Urothelium cell line (cell line): ENCODE measurements around the gene CASP4.

Experiments
- DNase-seq: peaks from one replicate; pipeline ENCODE4 v3.0.0; 2011; ENCODE audit warnings: low spot score, mixed read lengths
- FAIRE-seq: peaks from 2 replicates; lab custom pipeline; 2011; peaks lifted over from hg19 to GRCh38; lab: Jason Lieb, UNC

The CASP4 gene

GRCh38 chr11:104897891-104898684 is 70.3 kb downstream of the CASP4 start, which contains the start of gene CASP12:
CASP12 (minus strand) TSS chr11:104898460.
- FAIRE-seq, result no peak
- no peak for DNase-seq

- FAIRE-seq, result no peak
Measured at GRCh38 chr11:104895634-104896033, 72.7 kb downstream of the CASP4 start.

GRCh38 chr11:104893876-104894275 is 74.5 kb downstream of the CASP4 start:
- DNase-seq (no peak), FAIRE-seq (no peak)

More at GRCh38 chr11:104895634-104896033, 72.7 kb downstream of the CASP4 start:
- no peak for DNase-seq
